Smooth muscle cell (in vitro differentiated cells): ENCODE results near the gene SF3A2. TPM values are rescaled to one million over a fixed set of nuclear protein-coding genes. Genes with fewer than 3 reads are reported as not detected.

Experiments used
- DNase-seq: peaks from one replicate; lab custom pipeline; 2025; ENCODE audit not compliant: unreplicated experiment; lab: John Stamatoyannopoulos, UW
- H2AFZ ChIP-seq: fragments of 200-600 bp; sonication (generic); 2 replicates; pipeline ENCODE4 v1.6.0; 2016; ENCODE audit warnings: antibody characterized with exemption, low read depth, mild to moderate bottlenecking
- H3F3A ChIP-seq: fragments of 200-600 bp; sonication (generic); 2 replicates; pipeline ENCODE4 v1.6.0; 2017; ENCODE audit warnings: antibody characterized with exemption, low read depth
- H3K27ac ChIP-seq: fragments of 200-600 bp; sonication (generic); 2 replicates; pipeline ENCODE4 v1.5.1; 2016; ENCODE audit warnings: low read depth, mild to moderate bottlenecking
- H3K27me3 ChIP-seq: fragments of 200-600 bp; sonication (generic); 2 replicates; pipeline ENCODE4 v1.6.1; 2016; ENCODE audit warnings: low read depth, mild to moderate bottlenecking
- H3K36me3 ChIP-seq: fragments of 200-600 bp; sonication (generic); 2 replicates; pipeline ENCODE4 v1.5.1; 2016; ENCODE audit warnings: low read depth
- H3K4me1 ChIP-seq: fragments of 200-600 bp; sonication (generic); 2 replicates; pipeline ENCODE4 v1.5.1; 2016; ENCODE audit warnings: low read depth
- H3K4me2 ChIP-seq: fragments of 200-600 bp; sonication (generic); 2 replicates; pipeline ENCODE4 v1.6.0; 2016; ENCODE audit warnings: mild to moderate bottlenecking
- H3K4me3 ChIP-seq: fragments of 200-600 bp; sonication (generic); 2 replicates; pipeline ENCODE4 v1.5.1; 2016; ENCODE audit warnings: mild to moderate bottlenecking
- H3K79me2 ChIP-seq: fragments of 200-600 bp; sonication (generic); 2 replicates; pipeline ENCODE4 v1.6.0; 2016; ENCODE audit warnings: low read depth, mild to moderate bottlenecking
- H3K9ac ChIP-seq: fragments of 200-600 bp; sonication (generic); 2 replicates; pipeline ENCODE4 v1.6.0; 2016; ENCODE audit warnings: low read depth
- H3K9me3 ChIP-seq: fragments of 200-600 bp; sonication (generic); replicated peaks from 2 replicates; pipeline ENCODE4 v1.5.1; 2016; ENCODE audit warnings: low read depth
- H4K20me1 ChIP-seq: fragments of 200-600 bp; sonication (generic); 2 replicates; pipeline ENCODE4 v1.6.0; 2016; ENCODE audit warnings: low read depth
- WGBS: methylation state at CpG from one replicate; pipeline ENCODE4 v1.1.7; 2016; ENCODE audit warnings: low lambda C conversion rate; 5-methylcytosine and 5-hydroxymethylcytosine counted together
- polyA plus RNA-seq: library from polyadenylated mRNA; unstranded; fragments of >200 nt; fragmentation: Nextera tagmentation; extraction: Ambion mirVana; gene quantifications from 2 replicates; pipeline ENCODE4 v1.2.1, GENCODE V29; 2016
- total RNA-seq: library from RNA; depleted of rRNA; stranded (reverse); fragments of >200 nt; gene quantifications from 2 replicates; pipeline ENCODE4 v1.2.3, GENCODE V29; 2014
- TF ChIP-seq, protein P1 (sequence below): fragments of 200-600 bp; sonication (generic); IDR thresholded peaks from 2 replicates; pipeline ENCODE4 v1.5.1; 2017; ENCODE audit warnings: borderline replicate concordance, mild to moderate bottlenecking, antibody characterized with exemption; ENCODE audit not compliant: insufficient read depth, poor library complexity, severe bottlenecking

Gene SF3A2
- total and polyA plus RNA-seq, 2 experiments from 2014 or later: 28.5 to 63.0 TPM

- H3F3A ChIP-seq: peaks cover 4% of the 10 kb centered on the region
- peaks cover 87% of the 10 kb centered on the region for H3K79me2 ChIP-seq
- H3K27ac ChIP-seq: peak overlapping the region; percentile 36
- peaks cover 39% of the 10 kb centered on the region for H3K4me1 ChIP-seq
- no peak overlapping the region for H2AFZ ChIP-seq
- DNase-seq: no peak
- H3K9ac ChIP-seq: peak overlapping the region; percentile 10
- no peaks in the 10 kb centered on the region for H3K9me3 ChIP-seq
- TF ChIP-seq, protein P1, sequence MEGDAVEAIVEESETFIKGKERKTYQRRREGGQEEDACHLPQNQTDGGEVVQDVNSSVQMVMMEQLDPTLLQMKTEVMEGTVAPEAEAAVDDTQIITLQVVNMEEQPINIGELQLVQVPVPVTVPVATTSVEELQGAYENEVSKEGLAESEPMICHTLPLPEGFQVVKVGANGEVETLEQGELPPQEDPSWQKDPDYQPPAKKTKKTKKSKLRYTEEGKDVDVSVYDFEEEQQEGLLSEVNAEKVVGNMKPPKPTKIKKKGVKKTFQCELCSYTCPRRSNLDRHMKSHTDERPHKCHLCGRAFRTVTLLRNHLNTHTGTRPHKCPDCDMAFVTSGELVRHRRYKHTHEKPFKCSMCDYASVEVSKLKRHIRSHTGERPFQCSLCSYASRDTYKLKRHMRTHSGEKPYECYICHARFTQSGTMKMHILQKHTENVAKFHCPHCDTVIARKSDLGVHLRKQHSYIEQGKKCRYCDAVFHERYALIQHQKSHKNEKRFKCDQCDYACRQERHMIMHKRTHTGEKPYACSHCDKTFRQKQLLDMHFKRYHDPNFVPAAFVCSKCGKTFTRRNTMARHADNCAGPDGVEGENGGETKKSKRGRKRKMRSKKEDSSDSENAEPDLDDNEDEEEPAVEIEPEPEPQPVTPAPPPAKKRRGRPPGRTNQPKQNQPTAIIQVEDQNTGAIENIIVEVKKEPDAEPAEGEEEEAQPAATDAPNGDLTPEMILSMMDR: no peak
- peak overlapping the region; percentile 34 for H3K4me3 ChIP-seq
- 62% methylated on average over 10 of the region's 10 CpGs for WGBS
- H4K20me1 ChIP-seq: peaks cover 68% of the 10 kb centered on the region
- no peaks in the 10 kb centered on the region for H3K36me3 ChIP-seq
- peak overlapping the region; percentile 98 for H3K4me2 ChIP-seq
- no peaks in the 10 kb centered on the region for H3K27me3 ChIP-seq
Observed at GRCh38 chr19:2239173-2239572, 2.5 kb downstream of the SF3A2 start.

GRCh38 chr19:2239771-2240770, 3.4 kb downstream of the SF3A2 start:
- no peak overlapping the region for H2AFZ ChIP-seq
- peak overlapping the region; percentile 36 for H3K27ac ChIP-seq
- no peaks in the 10 kb centered on the region for H3K27me3 ChIP-seq
- H3K4me1 ChIP-seq: peaks cover 32% of the 10 kb centered on the region
- 69% methylated on average over 32 of the region's 34 CpGs for WGBS
- no peak for DNase-seq
- TF ChIP-seq, protein P1: no peak
- peaks cover 77% of the 10 kb centered on the region for H4K20me1 ChIP-seq
- H3F3A ChIP-seq: peaks cover 4% of the 10 kb centered on the region
- H3K79me2 ChIP-seq: peaks cover 78% of the 10 kb centered on the region
- H3K9ac ChIP-seq: peak overlapping the region; percentile 10
- peak overlapping the region; percentile 98 for H3K4me2 ChIP-seq
- H3K4me3 ChIP-seq: peak overlapping the region; percentile 34
- no peaks in the 10 kb centered on the region for H3K36me3 ChIP-seq
- no peaks in the 10 kb centered on the region for H3K9me3 ChIP-seq

- WGBS: 93% methylated on average over 41 of the region's 41 CpGs
- H3K79me2 ChIP-seq: peaks cover 68% of the 10 kb centered on the region
- peaks cover 29% of the 10 kb centered on the region for H3K4me1 ChIP-seq
- no peaks in the 10 kb centered on the region for H3K27me3 ChIP-seq
- H3F3A ChIP-seq: peaks cover 4% of the 10 kb centered on the region
- no peak overlapping the region for H3K27ac ChIP-seq
- H3K4me2 ChIP-seq: no peak overlapping the region
- H4K20me1 ChIP-seq: peaks cover 87% of the 10 kb centered on the region
- no peaks in the 10 kb centered on the region for H3K36me3 ChIP-seq
- DNase-seq: no peak
- H3K9ac ChIP-seq: no peak overlapping the region
- H2AFZ ChIP-seq: no peak overlapping the region
- H3K4me3 ChIP-seq: no peak overlapping the region
- H3K9me3 ChIP-seq: no peaks in the 10 kb centered on the region
- TF ChIP-seq, protein P1: no peak
Observed at GRCh38 chr19:2240881-2241760, 4.5 kb downstream of the SF3A2 start.
